Subcutaneous abdominal adipose tissue (tissue), 5 donors: ENCODE measurements around the gene LARP1.
"Not testable (repeated sequence)": the region's sequence is repeated elsewhere in the genome, so short reads cannot be mapped to it uniquely, and the experiment has no call there.

Experiments used
- H3K27ac ChIP-seq: one replicate; pipeline ENCODE4 v1.7.0; 2013; ENCODE audit warnings: low read depth, mild to moderate bottlenecking, inconsistent platforms, low read length, moderate library complexity
- H3K27me3 ChIP-seq, 5 donors: one replicate each; pipeline ENCODE4 v1.7.0; 2013; ENCODE audit warnings: low read length in 5 of 5, inconsistent platforms in 1 of 5; ENCODE audit not compliant: control insufficient read depth in 5 of 5, insufficient read depth in 4 of 5
- H3K36me3 ChIP-seq, 5 donors: one replicate each; pipeline ENCODE4 v1.7.0; 2013; ENCODE audit warnings: low read length in 5 of 5; ENCODE audit not compliant: control insufficient read depth in 5 of 5, insufficient read depth in 5 of 5
- H3K4me1 ChIP-seq, 5 donors: one replicate each; pipeline ENCODE4 v1.7.0; 2013; ENCODE audit warnings: low read length in 5 of 5, mild to moderate bottlenecking in 3 of 5, moderate library complexity in 1 of 5; ENCODE audit not compliant: control insufficient read depth in 5 of 5, insufficient read depth in 5 of 5
- H3K4me3 ChIP-seq, 5 donors: one replicate each; pipeline ENCODE4 v1.7.0; 2013; ENCODE audit warnings: low read length in 5 of 5, low read depth in 1 of 5
- H3K9ac ChIP-seq, 5 donors: one replicate each; pipeline ENCODE4 v1.7.0; 2013; ENCODE audit warnings: low read length in 5 of 5, mild to moderate bottlenecking in 4 of 5, moderate library complexity in 3 of 5
- H3K9me3 ChIP-seq, 5 donors: one replicate each; pipeline ENCODE4 v1.7.0; 2013; ENCODE audit warnings: low read length in 5 of 5; ENCODE audit not compliant: control insufficient read depth in 5 of 5
- donor health status: healthy.
- donor health status: healthy.
- donor health status: healthy.
- donor health status: healthy.
- donor health status: healthy.

LARP1 gene

GRCh38 chr5:154734370-154735248 is 20.6 kb upstream of the LARP1 start:
- H3K27ac ChIP-seq, result no peak overlapping the region
- H3K36me3 ChIP-seq, result peaks cover 0 to 6% (median 0%) of the 10 kb centered on the region in 5 donors
- peak overlapping the region in 1 of 5 donors; percentile 11 for H3K9ac ChIP-seq
- H3K4me1 ChIP-seq, result peaks cover 0 to 5% (median 4%) of the 10 kb centered on the region in 5 donors
- no peak overlapping the region for H3K4me3 ChIP-seq
- H3K9me3 ChIP-seq, result peaks cover 0 to 3% (median 0%) of the 10 kb centered on the region in 5 donors
- no peaks in the 10 kb centered on the region for H3K27me3 ChIP-seq

DNA sequence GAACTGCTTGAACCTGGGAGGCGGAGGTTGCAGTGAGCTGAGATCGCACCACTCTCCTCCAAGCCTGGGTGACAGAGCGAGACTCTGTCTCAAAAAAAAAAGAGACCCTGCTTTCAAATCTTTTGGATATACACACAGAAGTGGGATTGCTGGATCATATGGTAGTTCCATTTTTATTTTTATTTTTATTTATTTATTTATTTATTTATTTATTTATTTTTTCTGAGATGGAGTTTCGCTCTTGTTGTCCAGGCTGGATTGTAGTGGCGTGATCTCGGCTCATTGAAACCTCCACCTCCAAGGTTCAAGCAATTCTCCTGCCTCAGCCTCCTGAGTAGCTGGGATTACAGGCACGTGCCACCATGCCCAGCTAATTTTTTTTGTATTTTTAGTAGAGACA is 19.8 kb upstream of the LARP1 start:
- not testable (repeated sequence) for H3K4me3 ChIP-seq, H3K4me1 ChIP-seq, H3K9me3 ChIP-seq, H3K27ac ChIP-seq, H3K9ac ChIP-seq, H3K27me3 ChIP-seq, H3K36me3 ChIP-seq

GRCh38 chr5:154736372-154736771 is 18.8 kb upstream of the LARP1 start:
- H3K36me3 ChIP-seq, H3K9ac ChIP-seq, H3K27ac ChIP-seq, H3K27me3 ChIP-seq, H3K4me3 ChIP-seq, H3K9me3 ChIP-seq: not testable (repeated sequence)
- H3K4me1 ChIP-seq, result peaks cover 7 to 19% (median 15%) of the 10 kb centered on the region in 5 donors

GRCh38 chr5:154737667-154738320 is 17.4 kb upstream of the LARP1 start:
- no peaks in the 10 kb centered on the region for H3K9me3 ChIP-seq
- no peak overlapping the region for H3K27ac ChIP-seq
- H3K4me1 ChIP-seq, result peaks cover 7 to 25% (median 18%) of the 10 kb centered on the region in 5 donors
- no peak overlapping the region for H3K4me3 ChIP-seq
- H3K27me3 ChIP-seq, result no peaks in the 10 kb centered on the region
- H3K36me3 ChIP-seq, result peaks cover 0 to 6% (median 0%) of the 10 kb centered on the region in 5 donors
- no peak overlapping the region for H3K9ac ChIP-seq

GRCh38 chr5:154740483-154740882 is 14.7 kb upstream of the LARP1 start:
- Histone ChIP-seq H3K4me3 (peak overlapping the region in 1 of 5 donors; percentile 8), H3K27ac (peak overlapping the region; percentile 61), H3K9me3 (no peaks in the 10 kb centered on the region), H3K9ac (peak overlapping the region in 1 of 5 donors; percentile 0), H3K27me3 (no peaks in the 10 kb centered on the region), H3K4me1 (peaks cover 7 to 36% (median 23%) of the 10 kb centered on the region in 5 donors), H3K36me3 (peaks cover 0 to 6% (median 0%) of the 10 kb centered on the region in 5 donors)

GRCh38 chr5:154740957-154741356 is 14.2 kb upstream of the LARP1 start:
- H3K36me3 ChIP-seq, result peaks cover 0 to 6% (median 0%) of the 10 kb centered on the region in 5 donors
- H3K9me3 ChIP-seq, result no peaks in the 10 kb centered on the region
- H3K4me3 ChIP-seq, result peak overlapping the region in 1 of 5 donors; percentile 8
- H3K27me3 ChIP-seq, result no peaks in the 10 kb centered on the region
- peak overlapping the region in 3 of 5 donors; percentile 0 to 15 (median 4) for H3K9ac ChIP-seq
- H3K27ac ChIP-seq, result peak overlapping the region; percentile 61
- H3K4me1 ChIP-seq, result peaks cover 7 to 41% (median 26%) of the 10 kb centered on the region in 5 donors

DNA sequence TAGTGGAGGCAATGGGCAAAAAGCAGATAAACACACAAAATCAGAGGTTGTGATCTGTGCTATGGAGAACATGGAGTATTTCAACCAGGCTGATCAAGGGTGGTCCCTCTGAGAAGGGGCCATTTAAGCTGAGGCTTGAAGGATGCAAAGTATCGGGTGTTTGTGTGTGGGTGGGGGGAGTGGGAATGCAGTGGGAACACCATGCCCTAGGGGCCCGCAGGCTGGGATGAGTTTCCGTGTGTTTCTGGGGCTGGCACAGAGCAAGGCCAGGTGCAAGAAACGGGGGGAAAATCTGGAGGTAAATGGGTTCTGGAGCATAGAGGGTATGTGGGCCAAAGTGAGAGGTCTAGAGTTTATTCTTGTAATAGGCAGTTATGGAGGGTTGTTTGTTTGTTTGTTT is 13.8 kb upstream of the LARP1 start:
- peaks cover 0 to 6% (median 0%) of the 10 kb centered on the region in 5 donors for H3K36me3 ChIP-seq
- no peaks in the 10 kb centered on the region for H3K27me3 ChIP-seq
- no peaks in the 10 kb centered on the region for H3K9me3 ChIP-seq
- H3K4me1 ChIP-seq, result peaks cover 7 to 45% (median 31%) of the 10 kb centered on the region in 5 donors
- peak overlapping the region in 3 of 5 donors; percentile 0 to 15 (median 4) for H3K9ac ChIP-seq
- peak overlapping the region; percentile 61 for H3K27ac ChIP-seq
- H3K4me3 ChIP-seq, result no peak overlapping the region

DNA sequence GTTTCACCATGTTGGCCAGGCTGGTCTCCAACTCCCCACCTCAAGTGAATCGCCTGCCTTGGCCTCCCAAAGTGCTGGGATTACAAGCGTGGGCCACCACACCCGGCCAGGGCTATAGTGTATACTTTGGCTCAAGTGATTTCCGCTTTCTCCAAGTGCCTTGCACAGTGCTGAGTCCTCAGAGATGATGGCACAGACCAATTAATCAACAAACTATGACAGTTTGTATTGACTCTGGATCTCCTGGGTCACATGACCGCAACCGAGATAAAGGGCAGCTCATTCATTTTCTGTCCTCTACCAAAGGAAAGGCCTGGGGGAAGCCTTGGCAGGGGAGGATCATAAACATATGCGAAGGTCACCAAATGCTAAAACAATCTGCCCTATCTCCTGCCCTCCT is 11.4 kb upstream of the LARP1 start:
- H3K9me3 ChIP-seq, result no peaks in the 10 kb centered on the region
- no peaks in the 10 kb centered on the region for H3K36me3 ChIP-seq
- H3K4me3 ChIP-seq, result no peak overlapping the region
- H3K27me3 ChIP-seq, result no peaks in the 10 kb centered on the region
- peak overlapping the region; percentile 29 for H3K27ac ChIP-seq
- no peak overlapping the region for H3K9ac ChIP-seq
- H3K4me1 ChIP-seq, result peaks cover 7 to 52% (median 35%) of the 10 kb centered on the region in 5 donors

GRCh38 chr5:154745349-154745748 is 9.8 kb upstream of the LARP1 start:
- Histone ChIP-seq H3K9me3 (no peaks in the 10 kb centered on the region), H3K27me3 (no peaks in the 10 kb centered on the region), H3K9ac (peak overlapping the region in 1 of 5 donors; percentile 9), H3K4me1 (peaks cover 9 to 58% (median 44%) of the 10 kb centered on the region in 5 donors), H3K27ac (no peak overlapping the region), H3K36me3 (no peaks in the 10 kb centered on the region), H3K4me3 (no peak overlapping the region)

GRCh38 chr5:154749491-154749890 is 5.7 kb upstream of the LARP1 start:
- H3K4me3 ChIP-seq, result no peak overlapping the region
- H3K4me1 ChIP-seq, result peaks cover 4 to 56% (median 38%) of the 10 kb centered on the region in 5 donors
- H3K27me3 ChIP-seq, result no peaks in the 10 kb centered on the region
- H3K9me3 ChIP-seq, result no peaks in the 10 kb centered on the region
- H3K9ac ChIP-seq, result peak overlapping the region in 1 of 5 donors; percentile 8
- H3K27ac ChIP-seq, result peak overlapping the region; percentile 41
- H3K36me3 ChIP-seq, result no peaks in the 10 kb centered on the region
